HepG2 (cell line): ENCODE results near the gene SMNDC1. TPM values are rescaled to one million over a fixed set of nuclear protein-coding genes. Genes with fewer than 3 reads are reported as not detected.

Experiments used
- ATAC-seq: fragments of 200-7000 bp; cut with Tn5 transposase; 3 replicates; pipeline ENCODE4 v1.9.1; 2020; ENCODE audit warnings: mild to moderate bottlenecking, moderate library complexity
- BruUV-seq: library from RNA; stranded (reverse); fragments of 400-500 nt; replicated peaks from 2 replicates; lab custom pipeline; 2021; lab: Mats Ljungman, UMichigan
- CTCF ChIA-PET: fragments of 300-600 bp; formaldehyde crosslinking; extraction: SDS; loops from one replicate; lab custom pipeline; 2021; ENCODE audit warnings: low total read pairs, inconsistent platforms, low intra/inter-chr PET ratio; lab: Yijun Ruan, JAX
- POLR2A ChIA-PET: fragments of 350-600 bp; sonication (Branson Sonifier 250); formaldehyde crosslinking; loops from one replicate; lab custom pipeline; 2020; ENCODE audit warnings: antibody characterized with exemption, inconsistent platforms; lab: Yijun Ruan, JAX
- DNase-seq: peaks from one replicate; pipeline ENCODE4 v3.0.0-alpha.2; 2015; ENCODE audit warnings: low spot score
- FAIRE-seq: peaks from 3 replicates; lab custom pipeline; 2011; peaks lifted over from hg19 to GRCh38; lab: Jason Lieb, UNC
- H2AFZ ChIP-seq: one replicate; pipeline ENCODE4 v1.6.1; 2011; ENCODE audit warnings: low read length, inconsistent platforms
- H3K27ac ChIP-seq: fragments of 300-600 bp; 3 replicates; pipeline ENCODE4 v1.8.0; 2011; ENCODE audit warnings: mixed run types, mild to moderate bottlenecking, mixed read lengths, low read length, inconsistent platforms; ENCODE audit not compliant: insufficient read depth; ENCODE audit errors: extremely low read length
- H3K27me3 ChIP-seq, 2 experiments: fragments of 200-600 bp in 1 of 2; 2 replicates in 1 of 2; 3 replicates in 1 of 2; pipeline versions ENCODE4 v1.6.0 to v1.8.0; 2011; ENCODE audit warnings: low read length in 2 of 2, mild to moderate bottlenecking in 2 of 2, moderate library complexity in 2 of 2, inconsistent platforms in 1 of 2; ENCODE audit not compliant: insufficient read depth in 2 of 2, control insufficient read depth in 1 of 2
- H3K36me3 ChIP-seq, 2 experiments: fragments of 200-600 bp in 1 of 2; replicated peaks in 1 of 2; 2 replicates in 1 of 2; 3 replicates in 1 of 2; pipeline versions ENCODE4 v1.5.1 to v1.8.0; 2011; ENCODE audit warnings: low read length in 2 of 2, inconsistent platforms in 1 of 2; ENCODE audit not compliant: insufficient read depth in 2 of 2, control insufficient read depth in 1 of 2
- H3K4me1 ChIP-seq: 2 replicates; pipeline ENCODE4 v1.5.1; 2012; ENCODE audit warnings: low read length, inconsistent platforms; ENCODE audit not compliant: insufficient read depth
- H3K4me2 ChIP-seq: 2 replicates; pipeline ENCODE4 v1.6.0; 2011; ENCODE audit warnings: low read depth, low read length, inconsistent platforms
- H3K4me3 ChIP-seq, 3 experiments: fragments of 200-600 bp in 1 of 3; sonication (generic), shearing (Covaris generic) in 1 of 3; replicated peaks in 1 of 3; 2 replicates each; pipeline ENCODE4 v1.5.1; 2011 to 2016; ENCODE audit warnings: low read length in 3 of 3, inconsistent platforms in 2 of 3, low read depth in 2 of 3, mild to moderate bottlenecking in 2 of 3, control low read depth in 1 of 3, mixed read lengths in 1 of 3; ENCODE audit not compliant: insufficient read depth in 1 of 3
- H3K79me2 ChIP-seq: one replicate; pipeline ENCODE4 v1.6.1; 2011; ENCODE audit warnings: low read length, inconsistent platforms; ENCODE audit not compliant: insufficient read depth
- H3K9ac ChIP-seq: 2 replicates; pipeline ENCODE4 v1.6.0; 2011; ENCODE audit warnings: mild to moderate bottlenecking, low read depth, low read length, inconsistent platforms; ENCODE audit not compliant: insufficient read depth
- H3K9me3 ChIP-seq: 2 replicates; pipeline ENCODE4 v1.5.1; 2012; ENCODE audit warnings: mild to moderate bottlenecking, low read length
- H4K20me1 ChIP-seq: 2 replicates; pipeline ENCODE4 v1.6.0; 2011; ENCODE audit warnings: inconsistent platforms, mild to moderate bottlenecking, low read length, moderate library complexity; ENCODE audit not compliant: insufficient read depth
- CEBPZ ChIP-seq: IDR thresholded peaks from 2 replicates; pipeline ENCODE4 v1.6.1; 2012; ENCODE audit warnings: low read length, improper control_type of control experiment
- E2F2 ChIP-seq: sonication (generic); formaldehyde crosslinking; IDR thresholded peaks from 2 replicates; pipeline ENCODE4 v1.4.0; 2020; ENCODE audit warnings: missing genetic modification reagents, borderline replicate concordance
- FOXC1 ChIP-seq: sonication (generic); formaldehyde crosslinking; IDR thresholded peaks from 2 replicates; pipeline ENCODE4 v1.8.0; 2022; ENCODE audit warnings: mild to moderate bottlenecking, missing genetic modification reagents, borderline replicate concordance
- GATAD2A ChIP-seq: IDR thresholded peaks from 2 replicates; pipeline ENCODE4 v1.6.1; 2016
- HIC2 ChIP-seq: sonication (generic); formaldehyde crosslinking; IDR thresholded peaks from 2 replicates; pipeline ENCODE4 v1.9.0; 2022; ENCODE audit warnings: low read depth, missing genetic modification reagents
- HOXD1 ChIP-seq: sonication (generic); formaldehyde crosslinking; IDR thresholded peaks from 2 replicates; pipeline ENCODE4 v1.5.0; 2020; ENCODE audit warnings: missing genetic modification reagents
- JUND ChIP-seq: sonication (generic); formaldehyde crosslinking; IDR thresholded peaks from 2 replicates; pipeline ENCODE4 v1.8.0; 2022; ENCODE audit warnings: mild to moderate bottlenecking, missing genetic modification reagents
- RARA ChIP-seq: IDR thresholded peaks from 2 replicates; pipeline ENCODE4 v1.6.1; 2016; ENCODE audit warnings: missing genetic modification reagents, missing compliant biosample characterization
- SYNCRIP ChIP-seq: fragments of 200-400 bp; formaldehyde crosslinking; IDR thresholded peaks from 2 replicates; pipeline ENCODE4 v1.6.1; 2018; ENCODE audit warnings: mild to moderate bottlenecking, low read depth, low read length; ENCODE audit not compliant: insufficient read depth
- WIZ ChIP-seq: sonication (generic); formaldehyde crosslinking; IDR thresholded peaks from 2 replicates; pipeline ENCODE4 v1.5.1; 2020; ENCODE audit warnings: mild to moderate bottlenecking, missing genetic modification reagents
- YY1 ChIP-seq: IDR thresholded peaks from 2 replicates; pipeline ENCODE4 v1.6.1; 2011; ENCODE audit warnings: low read length, low read depth, moderate library complexity, mild to moderate bottlenecking; ENCODE audit not compliant: insufficient read depth, insufficient replicate concordance
- ZFYVE20 ChIP-seq: sonication (generic); formaldehyde crosslinking; IDR thresholded peaks from 2 replicates; pipeline ENCODE4 v1.8.0; 2023; ENCODE audit warnings: low read depth, mild to moderate bottlenecking, moderate library complexity, missing genetic modification reagents, borderline replicate concordance
- ZNF333 ChIP-seq: sonication (generic); formaldehyde crosslinking; IDR thresholded peaks from 2 replicates; pipeline ENCODE4 v1.4.0; 2020; ENCODE audit warnings: mild to moderate bottlenecking, missing genetic modification reagents, borderline replicate concordance
- ZNF503 ChIP-seq: sonication (generic); formaldehyde crosslinking; IDR thresholded peaks from 2 replicates; pipeline ENCODE4 v1.4.0; 2020; ENCODE audit warnings: missing genetic modification reagents
- ZNF800 ChIP-seq: sonication (generic); formaldehyde crosslinking; IDR thresholded peaks from 2 replicates; pipeline ENCODE4 v1.4.0; 2020; ENCODE audit warnings: missing genetic modification reagents
- WGBS: methylation state at CpG from one replicate; pipeline ENCODE4 v1.1.6; 2017; ENCODE audit warnings: low lambda C conversion rate; 5-methylcytosine and 5-hydroxymethylcytosine counted together
- in situ Hi-C: cut with HindIII; loops from 2 replicates; pipeline ENCODE4 v1.10.0; 2017; ENCODE audit warnings: low pct_unique_long_range_greater_than_20kb; ENCODE audit not compliant: extremely low pct_ligation_motif_present
- intact Hi-C: fragments of 100-400 bp; cut with micrococcal nuclease; formaldehyde crosslinking; loops from one replicate; pipeline ENCODE4 v1.10.0; 2022; ENCODE audit not compliant: unreplicated experiment
- polyA plus RNA-seq, 8 experiments: library from polyadenylated mRNA; depleted of rRNA in 3 of 8; stranded (reverse) in 7 of 8; unstranded in 1 of 8; fragments of >200 nt; fragmentation: Illumina TruSeq in 4 of 8; extraction: Trizol in 4 of 8; gene quantifications; 2 replicates each; pipeline versions ENCODE4 v1.2.1 to v1.2.3, GENCODE V29; 2011 to 2016; ENCODE audit warnings: low read depth in 4 of 8, missing spikeins in 1 of 8, mixed read lengths in 1 of 8; ENCODE audit not compliant: insufficient read depth in 1 of 8
- total RNA-seq, 5 experiments: library from RNA; depleted of rRNA; stranded (reverse); fragments of >200 nt; fragmentation: Illumina TruSeq; extraction: Trizol; gene quantifications; 2 replicates each; pipeline ENCODE4 v1.2.3, GENCODE V29; 2016; ENCODE audit warnings: low read depth in 1 of 5

SMNDC1 gene
- total and polyA plus RNA-seq, 2 of the 13 experiments (the other 11 are each of a cell fraction or from before 2014, with no cell fraction given) = 7.8 to 8.9 TPM

GRCh38 chr10:110242511-110242910 lies 62.2 kb downstream of the SMNDC1 start:
- CTCF ChIA-PET = no interaction called here
- no peaks in the 10 kb centered on the region for H3K9me3 ChIP-seq
- no TSS peak for BruUV-seq
- WGBS = 89% methylated on average over 1 of the region's 1 CpG
- no peak overlapping the region for H3K4me2 ChIP-seq
- intact Hi-C loops (no loop called here), in situ Hi-C loops (no loop called here)
- H3K79me2 ChIP-seq = peaks cover 12% of the 10 kb centered on the region
- H2AFZ ChIP-seq = no peak overlapping the region
- H3K9ac ChIP-seq = no peak overlapping the region
- DNase-seq (no peak), FAIRE-seq (no peak), ATAC-seq (no peak)
- H3K4me3 ChIP-seq = no peak overlapping the region
- H4K20me1 ChIP-seq = peaks cover 19% of the 10 kb centered on the region; the same call in 1 of the 2 replicates
- no peaks in the 10 kb centered on the region for H3K27me3 ChIP-seq
- peaks cover 3 to 5% of the 10 kb centered on the region in 2 experiments; a peak in 4 of 5 replicates for H3K36me3 ChIP-seq
- H3K27ac ChIP-seq = no peak overlapping the region
- H3K4me1 ChIP-seq = peaks cover 17% of the 10 kb centered on the region
- POLR2A ChIA-PET = no interaction called here
- TF ChIP-seq JUND (CRISPR knock-in tag) (no peak), FOXC1 (CRISPR knock-in tag) (no peak), HOXD1 (CRISPR knock-in tag) (no peak), SYNCRIP (no peak), ZFYVE20 (CRISPR knock-in tag) (no peak), YY1 (no peak), HIC2 (CRISPR knock-in tag) (no peak), E2F2 (CRISPR knock-in tag) (no peak), GATAD2A (no peak), ZNF800 (CRISPR knock-in tag) (no peak), RARA (CRISPR knock-in tag) (no peak), ZNF333 (CRISPR knock-in tag) (no peak), WIZ (no peak), CEBPZ (no peak), ZNF503 (no peak)
